K562 (cell line): Measurements from ENCODE around the gene MYO18B. TPM values are rescaled to one million over a fixed set of nuclear protein-coding genes. Genes with fewer than 3 reads are reported as not detected.

Source experiments
- ATAC-seq: fragments of 200-7000 bp; cut with Tn5 transposase; 3 replicates; pipeline ENCODE4 v1.9.1; 2020; ENCODE audit warnings: moderate library complexity
- BruUV-seq: library from RNA; stranded (reverse); fragments of 400-500 nt; replicated peaks from 2 replicates; lab custom pipeline; 2021; lab: Mats Ljungman, UMichigan
- CTCF ChIA-PET: fragments of 300-600 bp; formaldehyde crosslinking; extraction: SDS; loops from one replicate; lab custom pipeline; 2021; ENCODE audit warnings: low intra/inter-chr PET ratio; lab: Yijun Ruan, JAX
- POLR2A ChIA-PET: fragments of 300-600, 350-650 bp; sonication (Branson Sonifier 250); formaldehyde crosslinking; extraction: SDS; loops from one replicate; lab custom pipeline; 2021; ENCODE audit warnings: antibody characterized with exemption, inconsistent platforms; lab: Yijun Ruan, JAX
- DNase-seq, 4 experiments: peaks; one replicate each; pipeline versions ENCODE4 v3.0.0 to v3.0.0-alpha.2; 2011 to 2018; ENCODE audit warnings: low spot score in 3 of 4, mixed read lengths in 3 of 4; ENCODE audit errors: extremely low read depth in 1 of 4
- FAIRE-seq: peaks from 2 replicates; lab custom pipeline; 2011; peaks lifted over from hg19 to GRCh38; lab: Jason Lieb, UNC
- H2AFZ ChIP-seq: 2 replicates; pipeline ENCODE4 v1.6.0; 2011; ENCODE audit warnings: low read depth, low read length, control low read depth, inconsistent platforms
- H3K27ac ChIP-seq: fragments of 200-600 bp; 3 replicates; pipeline ENCODE4 v1.8.0; 2011; ENCODE audit warnings: low read depth, mild to moderate bottlenecking, control low read depth, inconsistent platforms, low read length, moderate library complexity, mixed read lengths; ENCODE audit errors: extremely low read depth
- H3K27me3 ChIP-seq, 2 experiments: fragments of 300-600 bp in 1 of 2; 2 replicates in 1 of 2; 3 replicates in 1 of 2; pipeline versions ENCODE4 v1.6.0 to v1.8.0; 2011; ENCODE audit warnings: inconsistent platforms in 2 of 2, low read length in 2 of 2, mild to moderate bottlenecking in 1 of 2, mixed read lengths in 1 of 2, moderate library complexity in 1 of 2; ENCODE audit not compliant: control insufficient read depth in 2 of 2, insufficient read depth in 2 of 2
- H3K36me3 ChIP-seq: fragments of 300-600 bp; 3 replicates; pipeline ENCODE4 v1.8.0; 2011; ENCODE audit warnings: mild to moderate bottlenecking, low read length, inconsistent platforms; ENCODE audit not compliant: control insufficient read depth, insufficient read depth
- H3K4me1 ChIP-seq, 2 experiments: fragments of 200-600 bp in 1 of 2; replicated peaks in 1 of 2; 2 replicates in 1 of 2; 3 replicates in 1 of 2; pipeline versions ENCODE4 v1.5.1 to v1.8.0; 2011; ENCODE audit warnings: inconsistent platforms in 2 of 2, low read length in 2 of 2, mild to moderate bottlenecking in 1 of 2, mixed read lengths in 1 of 2, moderate library complexity in 1 of 2; ENCODE audit not compliant: control insufficient read depth in 2 of 2, insufficient read depth in 2 of 2
- H3K4me2 ChIP-seq: 2 replicates; pipeline ENCODE4 v1.6.1; 2011; ENCODE audit warnings: low read length, control low read depth, inconsistent platforms, mixed read lengths; ENCODE audit not compliant: insufficient read depth
- H3K4me3 ChIP-seq: fragments of 200-600 bp; sonication (generic), shearing (Covaris generic); 2 replicates; pipeline ENCODE4 v1.5.1; 2016; ENCODE audit warnings: control low read depth, inconsistent platforms
- H3K79me2 ChIP-seq: fragments of 200-600 bp; 3 replicates; pipeline ENCODE4 v1.8.0; 2011; ENCODE audit warnings: low read length, inconsistent platforms; ENCODE audit not compliant: control insufficient read depth, insufficient read depth
- H3K9ac ChIP-seq, 2 experiments: 2 replicates each; pipeline versions ENCODE4 v1.6.0 to v1.6.1; 2011; ENCODE audit warnings: low read depth in 2 of 2, low read length in 2 of 2, control low read depth in 1 of 2, inconsistent platforms in 1 of 2, mild to moderate bottlenecking in 1 of 2, mixed read lengths in 1 of 2; ENCODE audit not compliant: insufficient read depth in 1 of 2
- H3K9me1 ChIP-seq: one replicate; pipeline ENCODE4 v1.6.0; 2011; ENCODE audit warnings: inconsistent platforms, mild to moderate bottlenecking, low read length, moderate library complexity; ENCODE audit not compliant: control insufficient read depth, insufficient read depth
- H3K9me3 ChIP-seq: replicated peaks from 2 replicates; pipeline ENCODE4 v1.5.1; 2011; ENCODE audit warnings: low read depth, low read length, inconsistent platforms; ENCODE audit not compliant: control insufficient read depth, insufficient read depth
- H4K20me1 ChIP-seq: replicated peaks from 2 replicates; pipeline ENCODE4 v1.6.1; 2011; ENCODE audit warnings: low read length, inconsistent platforms, mixed read lengths; ENCODE audit not compliant: control insufficient read depth, insufficient read depth
- HDAC1 ChIP-seq, 2 experiments: fragments of 450-650 bp; IDR thresholded peaks; 2 replicates each; pipeline ENCODE4 v1.6.1; 2016 to 2017; ENCODE audit warnings: inconsistent platforms in 1 of 2, mild to moderate bottlenecking in 1 of 2, moderate library complexity in 1 of 2
- HNRNPH1 ChIP-seq: fragments of 200-400 bp; formaldehyde crosslinking; optimal IDR thresholded peaks from 2 replicates; pipeline ENCODE3; 2017; ENCODE audit warnings: low read depth, mild to moderate bottlenecking, low read length, moderate library complexity
- NFXL1 ChIP-seq: fragments of 450-650 bp; formaldehyde crosslinking; IDR thresholded peaks from 2 replicates; pipeline ENCODE4 v1.4.0; 2021; ENCODE audit warnings: mild to moderate bottlenecking
- RAD21 ChIP-seq, 2 experiments: fragments of 250-450 bp in 1 of 2; fragments of 450-650 bp in 1 of 2; sonication (Bioruptor Pico) in 1 of 2; formaldehyde crosslinking in 1 of 2; IDR thresholded peaks in 1 of 2; conservative IDR thresholded peaks in 1 of 2; 2 replicates each; pipeline versions ENCODE4 v1.4.0 to v1.8.0; 2020 to 2022; ENCODE audit warnings: mild to moderate bottlenecking in 2 of 2, moderate library complexity in 1 of 2
- SIX5 ChIP-seq, 2 experiments: IDR thresholded peaks; 2 replicates each; pipeline ENCODE4 v1.6.1; 2011; ENCODE audit warnings: low read length in 2 of 2, borderline replicate concordance in 1 of 2, low read depth in 1 of 2, mild to moderate bottlenecking in 1 of 2, moderate library complexity in 1 of 2; ENCODE audit not compliant: insufficient read depth in 1 of 2
- SMC3 ChIP-seq: conservative IDR thresholded peaks from 2 replicates; pipeline ENCODE4 v1.6.1; 2011; ENCODE audit warnings: low read depth, low read length, improper control_type of control experiment; ENCODE audit not compliant: insufficient read depth
- ZNF165 ChIP-seq: fragments of 250-450 bp; sonication (Bioruptor Pico); IDR thresholded peaks from 2 replicates; pipeline ENCODE4 v1.4.0; 2020; ENCODE audit warnings: borderline replicate concordance
- ZNF239 ChIP-seq: fragments of 250-450 bp; sonication (Bioruptor Pico); IDR thresholded peaks from 2 replicates; pipeline ENCODE4 v1.4.0; 2020; ENCODE audit warnings: mild to moderate bottlenecking
- ZNF3 ChIP-seq: fragments of 250-450 bp; sonication (Bioruptor Pico); IDR thresholded peaks from 2 replicates; pipeline ENCODE4 v1.5.0; 2021; ENCODE audit warnings: mild to moderate bottlenecking, moderate library complexity
- ZNF57 ChIP-seq: fragments of 450-650 bp; formaldehyde crosslinking; IDR thresholded peaks from 2 replicates; pipeline ENCODE4 v1.4.0; 2020; ENCODE audit warnings: mild to moderate bottlenecking, moderate library complexity
- in situ Hi-C: fragments of 300-500 bp; cut with MboI; formaldehyde crosslinking; loops from 4 replicates; pipeline ENCODE4 v1.15.0; 2018; ENCODE audit warnings: inconsistent platforms, mixed read lengths
- intact Hi-C: fragments of 100-400 bp; cut with micrococcal nuclease; formaldehyde crosslinking; loops from 2 replicates; pipeline ENCODE4 v1.14.2; 2022
- polyA plus RNA-seq, 8 experiments: library from polyadenylated mRNA; depleted of rRNA in 4 of 8; stranded (reverse) in 5 of 8; unstranded in 3 of 8; fragments of >200 nt; fragmentation: Nextera tagmentation in 2 of 8; fragmentation: Illumina TruSeq in 1 of 8; extraction: Ambion mirVana in 2 of 8; extraction: Trizol in 1 of 8; gene quantifications; 2 replicates each; pipeline versions ENCODE4 v1.2.1 to v1.2.3, GENCODE V29; 2011 to 2014; ENCODE audit warnings: inconsistent platforms in 1 of 8, missing spikeins in 1 of 8
- total RNA-seq, 7 experiments: library from RNA; depleted of rRNA in 6 of 7; stranded (reverse); fragments of >200 nt in 6 of 7; fragmentation: Illumina TruSeq in 2 of 7; extraction: Trizol in 2 of 7; gene quantifications; 2 replicates each; pipeline versions ENCODE4 v1.2.1 to v1.2.3, GENCODE V29; 2011 to 2021; ENCODE audit warnings: low replicate concordance in 1 of 7
- TF ChIP-seq, protein P1 (sequence below): sonication (generic); formaldehyde crosslinking; IDR thresholded peaks from 2 replicates; pipeline ENCODE4 v1.8.0; 2022; ENCODE audit warnings: missing genetic modification reagents, mild to moderate bottlenecking, borderline replicate concordance
- TF ChIP-seq, protein P2 (sequence below), 3 experiments: IDR thresholded peaks in 2 of 3; conservative IDR thresholded peaks in 1 of 3; 2 replicates each; pipeline ENCODE4 v1.5.1; 2011 to 2012; ENCODE audit warnings: low read length in 3 of 3, mild to moderate bottlenecking in 3 of 3, control low read depth in 2 of 3, improper control_type of control experiment in 1 of 3, inconsistent platforms in 1 of 3, low read depth in 1 of 3, mixed read lengths in 1 of 3, moderate library complexity in 1 of 3; ENCODE audit not compliant: insufficient read depth in 2 of 3
- TF ChIP-seq, protein P3 (sequence below): sonication (generic); formaldehyde crosslinking; IDR thresholded peaks from 2 replicates; pipeline ENCODE4 v1.8.0; 2023; ENCODE audit warnings: mild to moderate bottlenecking, missing genetic modification reagents

Gene MYO18B
- total and polyA plus RNA-seq, 9 of the 15 experiments (the other 6 are each of a cell fraction or from before 2014, with no cell fraction given): 0.06 to 7.0 (median 4.3) TPM

DNA sequence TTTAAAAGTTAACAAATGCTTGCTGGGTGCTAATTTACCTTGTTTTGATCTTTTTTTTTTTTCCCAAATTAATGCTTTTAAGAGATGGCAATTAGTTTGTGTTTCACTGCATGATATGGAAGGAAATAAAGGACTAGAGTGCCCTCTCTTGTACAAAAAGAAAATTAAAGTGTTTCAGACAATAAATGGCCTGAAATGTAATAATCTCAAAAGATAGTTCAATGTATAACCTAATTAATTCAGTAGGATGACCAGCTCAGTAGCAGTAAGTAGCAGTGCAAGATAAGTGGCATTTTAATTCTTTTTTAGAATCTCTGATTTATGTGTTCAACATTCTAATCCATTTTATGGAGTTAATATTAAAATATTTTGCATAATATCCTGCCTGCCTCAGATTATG lies 39.9 kb upstream of the MYO18B start:
- POLR2A ChIA-PET: no interaction called here
- Histone ChIP-seq H3K9me1 (no peaks in the 10 kb centered on the region), H3K79me2 (no peaks in the 10 kb centered on the region), H2AFZ (no peak overlapping the region), H3K4me3 (no peak overlapping the region), H3K27ac (no peak overlapping the region), H3K36me3 (no peaks in the 10 kb centered on the region), H3K9me3 (no peaks in the 10 kb centered on the region), H3K4me1 (no peaks in the 10 kb centered on the region), H3K4me2 (no peak overlapping the region), H3K27me3 (no peaks in the 10 kb centered on the region), H4K20me1 (no peaks in the 10 kb centered on the region), H3K9ac (no peak overlapping the region)
- no peak for DNase-seq
- no TSS peak for BruUV-seq
- no peak for FAIRE-seq
- CTCF ChIA-PET: interaction anchor here (0.7 to 3.7 kb wide), 4 partner anchors 135 to 765 kb away, joined by 3 to 17 read pairs (median 5); no protein-coding TSS in a partner anchor
- in situ Hi-C loops: loop anchor here (10.0 kb wide), 1 partner anchor 237 kb away; no protein-coding TSS in a partner anchor
- intact Hi-C loops: loop anchor here (1.0 to 10.0 kb wide), 3 partner anchors 71 to 467 kb away; no protein-coding TSS in a partner anchor
- ATAC-seq: no peak
- TF ChIP-seq RAD21 (CRISPR knock-in tag; conservative IDR thresholded peaks at IDR 0.05 in 1 of 2, IDR thresholded peaks at IDR 0.05 in 1 of 2) (peak; percentile 47 to 68), HDAC1 (IDR thresholded peaks at IDR 0.05) (no peak), ZNF3 (CRISPR knock-in tag) (no peak), ZNF165 (CRISPR knock-in tag) (no peak), ZNF57 (CRISPR knock-in tag) (no peak), HNRNPH1 (no peak), ZNF239 (no peak), NFXL1 (no peak), SMC3 (0 out of 2 replicates have a peak, but pooled peaks have one; percentile 13), SIX5 (IDR thresholded peaks at IDR 0.05; ENCODE audit: borderline replicate concordance in 1 of 2, insufficient read depth in 1 of 2, low read depth in 1 of 2, low read length in 2 of 2) (no peak)
- TF ChIP-seq, protein P1, sequence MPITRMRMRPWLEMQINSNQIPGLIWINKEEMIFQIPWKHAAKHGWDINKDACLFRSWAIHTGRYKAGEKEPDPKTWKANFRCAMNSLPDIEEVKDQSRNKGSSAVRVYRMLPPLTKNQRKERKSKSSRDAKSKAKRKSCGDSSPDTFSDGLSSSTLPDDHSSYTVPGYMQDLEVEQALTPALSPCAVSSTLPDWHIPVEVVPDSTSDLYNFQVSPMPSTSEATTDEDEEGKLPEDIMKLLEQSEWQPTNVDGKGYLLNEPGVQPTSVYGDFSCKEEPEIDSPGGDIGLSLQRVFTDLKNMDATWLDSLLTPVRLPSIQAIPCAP (CRISPR knock-in tag): no peak
- TF ChIP-seq, protein P2, sequence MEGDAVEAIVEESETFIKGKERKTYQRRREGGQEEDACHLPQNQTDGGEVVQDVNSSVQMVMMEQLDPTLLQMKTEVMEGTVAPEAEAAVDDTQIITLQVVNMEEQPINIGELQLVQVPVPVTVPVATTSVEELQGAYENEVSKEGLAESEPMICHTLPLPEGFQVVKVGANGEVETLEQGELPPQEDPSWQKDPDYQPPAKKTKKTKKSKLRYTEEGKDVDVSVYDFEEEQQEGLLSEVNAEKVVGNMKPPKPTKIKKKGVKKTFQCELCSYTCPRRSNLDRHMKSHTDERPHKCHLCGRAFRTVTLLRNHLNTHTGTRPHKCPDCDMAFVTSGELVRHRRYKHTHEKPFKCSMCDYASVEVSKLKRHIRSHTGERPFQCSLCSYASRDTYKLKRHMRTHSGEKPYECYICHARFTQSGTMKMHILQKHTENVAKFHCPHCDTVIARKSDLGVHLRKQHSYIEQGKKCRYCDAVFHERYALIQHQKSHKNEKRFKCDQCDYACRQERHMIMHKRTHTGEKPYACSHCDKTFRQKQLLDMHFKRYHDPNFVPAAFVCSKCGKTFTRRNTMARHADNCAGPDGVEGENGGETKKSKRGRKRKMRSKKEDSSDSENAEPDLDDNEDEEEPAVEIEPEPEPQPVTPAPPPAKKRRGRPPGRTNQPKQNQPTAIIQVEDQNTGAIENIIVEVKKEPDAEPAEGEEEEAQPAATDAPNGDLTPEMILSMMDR (IDR thresholded peaks at IDR 0.05 in 2 of 3, conservative IDR thresholded peaks at IDR 0.05 in 1 of 3; ENCODE audit: insufficient read depth in 2 of 3, low read depth in 1 of 3, low read length in 3 of 3): peak in 2 of 3 experiments; percentile 16 to 51; a peak in 2 of 6 replicates
- TF ChIP-seq, protein P3, sequence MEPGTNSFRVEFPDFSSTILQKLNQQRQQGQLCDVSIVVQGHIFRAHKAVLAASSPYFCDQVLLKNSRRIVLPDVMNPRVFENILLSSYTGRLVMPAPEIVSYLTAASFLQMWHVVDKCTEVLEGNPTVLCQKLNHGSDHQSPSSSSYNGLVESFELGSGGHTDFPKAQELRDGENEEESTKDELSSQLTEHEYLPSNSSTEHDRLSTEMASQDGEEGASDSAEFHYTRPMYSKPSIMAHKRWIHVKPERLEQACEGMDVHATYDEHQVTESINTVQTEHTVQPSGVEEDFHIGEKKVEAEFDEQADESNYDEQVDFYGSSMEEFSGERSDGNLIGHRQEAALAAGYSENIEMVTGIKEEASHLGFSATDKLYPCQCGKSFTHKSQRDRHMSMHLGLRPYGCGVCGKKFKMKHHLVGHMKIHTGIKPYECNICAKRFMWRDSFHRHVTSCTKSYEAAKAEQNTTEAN: no peak
